ENCODE measurements around the gene FGF14. TPM values are rescaled to one million over a fixed set of nuclear protein-coding genes. Genes with fewer than 3 reads are reported as not detected.

The FGF14 gene
- total and polyA plus RNA-seq, 3 experiments from 2014 or later: not detected

DNA sequence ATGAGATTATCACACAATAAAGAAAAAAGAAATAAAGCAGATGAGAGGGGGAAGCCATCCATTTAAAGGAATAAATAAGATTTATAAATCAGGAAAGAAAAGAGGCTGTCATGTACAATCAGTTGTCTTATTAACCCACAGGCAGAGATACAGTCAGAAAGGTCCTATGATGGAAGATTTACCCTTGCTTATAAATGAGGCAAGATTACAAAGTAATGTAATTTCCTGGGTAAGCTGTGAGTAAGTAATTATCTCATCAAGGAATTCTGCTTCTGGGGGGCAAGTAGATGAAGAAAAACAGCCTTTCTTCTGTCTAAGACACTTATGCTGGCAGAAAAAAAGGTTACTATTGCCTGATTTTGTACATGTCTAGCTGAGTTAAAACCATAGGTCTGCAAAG lies 146.4 kb downstream of the FGF14 start:
- ChIA-PET CTCF (no interaction called here), POLR2A (no interaction called here)
- H3K9me3 ChIP-seq (ENCODE audit: low read length): no peaks in the 10 kb centered on the region
- H3K4me3 ChIP-seq (ENCODE audit: low read length): no peak overlapping the region
- no peak for DNase-seq
- no peaks in the 10 kb centered on the region for H3K4me1 ChIP-seq (ENCODE audit: insufficient read depth, low read length)
- Mint-ChIP-seq H3K4me1 (no peaks in the 10 kb centered on the region), H3K27ac (no peak overlapping the region), H3K36me3 (no peaks in the 10 kb centered on the region), H3K9me3 (peaks cover 0 to 11% (median 6%) of the 10 kb centered on the region in 5 donors), H3K4me3 (no peak overlapping the region), H3K27me3 (peaks cover 0 to 1% of the 10 kb centered on the region in 2 donors)
- no peak overlapping the region for H3K27ac ChIP-seq (ENCODE audit: low read depth, low read length)
- H3K36me3 ChIP-seq (ENCODE audit: insufficient read depth, low read length): no peaks in the 10 kb centered on the region
- no peaks in the 10 kb centered on the region for H3K27me3 ChIP-seq (ENCODE audit: insufficient read depth, low read length, poor library complexity, severe bottlenecking)

DNA sequence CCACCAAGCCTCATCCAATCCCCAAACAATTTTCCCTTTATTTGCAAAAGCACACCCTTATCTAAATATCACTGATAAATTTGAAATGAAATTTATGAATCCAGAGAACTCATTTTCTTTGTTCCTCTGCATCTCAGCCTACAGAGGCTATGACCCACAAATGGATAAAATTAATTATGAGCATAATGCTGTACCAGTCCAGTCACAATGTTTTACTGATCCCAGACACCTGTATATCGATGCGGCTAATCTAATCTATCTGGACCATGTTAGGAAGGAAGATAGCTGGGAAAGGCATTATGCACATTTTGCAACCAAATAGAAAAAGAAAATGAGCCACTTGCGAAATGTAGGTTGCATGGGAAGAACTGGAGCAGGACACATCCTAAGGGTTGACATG lies 150.0 kb downstream of the FGF14 start:
- Mint-ChIP-seq H3K9me3 (peaks cover 0 to 5% (median 2%) of the 10 kb centered on the region in 5 donors), H3K27me3 (no peaks in the 10 kb centered on the region), H3K27ac (no peak overlapping the region), H3K4me1 (no peaks in the 10 kb centered on the region), H3K36me3 (no peaks in the 10 kb centered on the region), H3K4me3 (no peak overlapping the region)
- Histone ChIP-seq H3K4me3 (ENCODE audit: low read length) (no peak overlapping the region), H3K36me3 (ENCODE audit: insufficient read depth, low read length) (no peaks in the 10 kb centered on the region), H3K9me3 (ENCODE audit: low read length) (no peaks in the 10 kb centered on the region), H3K27ac (ENCODE audit: low read depth, low read length) (no peak overlapping the region), H3K4me1 (ENCODE audit: insufficient read depth, low read length) (no peaks in the 10 kb centered on the region), H3K27me3 (ENCODE audit: insufficient read depth, low read length, poor library complexity, severe bottlenecking) (no peaks in the 10 kb centered on the region)
- DNase-seq: no peak
- CTCF ChIA-PET: no interaction called here
- POLR2A ChIA-PET: no interaction called here

DNA sequence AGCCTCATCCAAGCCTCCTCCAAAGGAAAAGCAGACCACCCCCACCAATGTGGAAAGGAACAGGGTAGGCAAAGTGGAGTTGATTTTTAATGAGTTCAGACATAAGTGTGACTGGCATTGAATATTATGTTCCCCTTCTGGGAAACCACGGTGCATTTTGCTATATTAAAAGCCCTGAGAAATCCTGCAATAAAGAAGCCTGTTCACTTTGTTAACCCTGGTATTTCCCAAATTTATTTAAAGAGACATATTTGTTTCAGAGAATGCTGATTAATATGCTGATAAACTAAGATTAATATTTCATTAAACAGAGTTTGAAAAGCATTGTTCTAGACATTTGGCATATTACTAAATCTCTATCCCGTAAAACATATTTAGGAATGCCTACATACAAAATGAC lies 151.4 kb downstream of the FGF14 start:
- ChIA-PET CTCF (no interaction called here), POLR2A (no interaction called here)
- H3K9me3 Mint-ChIP-seq: peaks cover 0 to 3% (median 0%) of the 10 kb centered on the region in 5 donors
- Histone ChIP-seq H3K9me3 (ENCODE audit: low read length) (no peaks in the 10 kb centered on the region), H3K36me3 (ENCODE audit: insufficient read depth, low read length) (no peaks in the 10 kb centered on the region), H3K27me3 (ENCODE audit: insufficient read depth, low read length, poor library complexity, severe bottlenecking) (no peaks in the 10 kb centered on the region), H3K4me3 (ENCODE audit: low read length) (no peak overlapping the region), H3K27ac (ENCODE audit: low read depth, low read length) (no peak overlapping the region), H3K4me1 (ENCODE audit: insufficient read depth, low read length) (no peaks in the 10 kb centered on the region)
- no peak overlapping the region for H3K4me3 Mint-ChIP-seq
- H3K4me1 Mint-ChIP-seq: no peaks in the 10 kb centered on the region
- DNase-seq: no peak
- H3K36me3 Mint-ChIP-seq: no peaks in the 10 kb centered on the region
- no peaks in the 10 kb centered on the region for H3K27me3 Mint-ChIP-seq
- no peak overlapping the region for H3K27ac Mint-ChIP-seq

DNA sequence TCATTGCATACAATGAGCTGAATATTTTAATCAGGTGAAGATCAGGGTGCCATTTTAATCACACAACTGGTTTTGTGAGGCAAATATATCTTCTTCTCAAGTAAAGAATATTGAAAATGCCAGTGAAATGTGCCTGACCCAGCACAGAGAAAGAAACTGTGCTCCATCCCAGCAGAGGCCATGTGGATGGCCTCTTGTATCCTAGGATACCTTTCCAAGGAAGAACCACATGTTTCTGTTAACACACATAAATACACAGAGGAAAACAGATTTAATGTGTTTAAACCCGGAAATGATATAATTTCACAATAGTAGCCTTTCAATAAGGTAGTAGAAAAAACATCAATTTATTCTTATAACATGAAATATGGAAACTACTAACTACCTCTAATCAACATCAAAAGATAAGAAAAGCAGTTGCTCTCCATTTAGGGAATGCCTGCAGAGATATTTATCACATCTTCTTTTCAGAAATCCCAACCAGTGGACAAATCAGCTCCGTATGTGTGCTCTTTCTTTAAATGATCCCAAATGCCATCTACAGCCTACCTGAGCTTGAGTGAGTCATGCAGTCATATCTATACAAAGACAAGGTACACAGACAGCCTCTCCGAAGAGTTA lies 157.1 kb downstream of the FGF14 start:
- DNase-seq: no peak
- no peaks in the 10 kb centered on the region for H3K9me3 ChIP-seq (ENCODE audit: low read length)
- H3K27ac Mint-ChIP-seq: no peak overlapping the region
- H3K27ac ChIP-seq (ENCODE audit: low read depth, low read length): no peak overlapping the region
- H3K27me3 ChIP-seq (ENCODE audit: insufficient read depth, low read length, poor library complexity, severe bottlenecking): no peaks in the 10 kb centered on the region
- H3K4me3 ChIP-seq (ENCODE audit: low read length): no peak overlapping the region
- H3K4me3 Mint-ChIP-seq: no peak overlapping the region
- ChIA-PET CTCF (no interaction called here), POLR2A (no interaction called here)
- no peaks in the 10 kb centered on the region for H3K9me3 Mint-ChIP-seq
- no peaks in the 10 kb centered on the region for H3K36me3 ChIP-seq (ENCODE audit: insufficient read depth, low read length)
- H3K4me1 ChIP-seq (ENCODE audit: insufficient read depth, low read length): no peaks in the 10 kb centered on the region
- no peaks in the 10 kb centered on the region for H3K27me3 Mint-ChIP-seq
- H3K4me1 Mint-ChIP-seq: no peaks in the 10 kb centered on the region
- H3K36me3 Mint-ChIP-seq: no peaks in the 10 kb centered on the region

DNA sequence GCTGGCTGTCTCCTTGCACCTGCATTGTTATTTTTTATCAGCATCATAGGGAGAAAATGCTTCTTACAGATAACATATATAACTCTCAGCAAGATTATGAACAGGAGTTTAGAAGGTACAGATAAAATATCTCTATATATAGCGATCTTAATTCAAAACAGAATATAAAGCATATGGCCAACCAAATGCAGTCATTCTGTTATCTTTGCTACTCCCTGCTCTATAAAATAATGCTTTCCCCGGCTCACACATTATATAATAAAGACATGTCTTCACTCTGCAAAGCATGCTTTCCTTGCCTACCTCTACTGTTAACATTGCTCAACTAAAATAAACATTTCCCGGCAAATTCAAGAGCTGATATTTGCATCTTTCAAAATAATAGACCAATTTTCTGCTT lies 161.7 kb downstream of the FGF14 start:
- no peak overlapping the region for H3K27ac ChIP-seq (ENCODE audit: low read depth, low read length)
- H3K36me3 Mint-ChIP-seq: no peaks in the 10 kb centered on the region
- no peaks in the 10 kb centered on the region for H3K4me1 Mint-ChIP-seq
- no peaks in the 10 kb centered on the region for H3K27me3 ChIP-seq (ENCODE audit: insufficient read depth, low read length, poor library complexity, severe bottlenecking)
- no peaks in the 10 kb centered on the region for H3K9me3 ChIP-seq (ENCODE audit: low read length)
- ChIA-PET POLR2A (no interaction called here), CTCF (no interaction called here)
- H3K4me3 ChIP-seq (ENCODE audit: low read length): no peak overlapping the region
- H3K4me1 ChIP-seq (ENCODE audit: insufficient read depth, low read length): no peaks in the 10 kb centered on the region
- H3K27me3 Mint-ChIP-seq: peaks cover 2 to 4% of the 10 kb centered on the region in 2 donors
- H3K27ac Mint-ChIP-seq: no peak overlapping the region
- no peak for DNase-seq
- H3K36me3 ChIP-seq (ENCODE audit: insufficient read depth, low read length): no peaks in the 10 kb centered on the region
- H3K4me3 Mint-ChIP-seq: no peak overlapping the region
- H3K9me3 Mint-ChIP-seq: peaks cover 0 to 4% (median 0%) of the 10 kb centered on the region in 5 donors

DNA sequence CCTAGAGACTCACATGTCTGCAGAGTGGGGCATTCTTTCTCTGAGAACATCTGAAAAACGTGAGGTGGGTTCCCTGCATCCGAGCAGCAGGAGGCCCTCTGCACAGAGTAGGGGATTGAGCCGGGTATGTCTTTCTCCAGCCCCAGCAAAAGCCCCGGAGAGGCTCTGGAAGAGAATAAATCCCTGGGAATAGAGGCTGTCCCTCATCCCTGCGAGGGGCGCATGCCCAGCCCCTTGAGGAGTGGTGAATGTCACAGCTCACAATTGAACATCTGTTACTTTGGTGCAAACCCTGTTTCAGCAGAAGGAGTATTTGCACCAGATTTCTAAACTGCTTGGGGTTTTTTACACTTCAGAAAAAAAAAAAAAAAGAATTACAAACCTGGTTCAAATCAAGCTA lies 164.6 kb downstream of the FGF14 start:
- Histone ChIP-seq H3K4me3 (ENCODE audit: low read length) (no peak overlapping the region), H3K27ac (ENCODE audit: low read depth, low read length) (no peak overlapping the region), H3K4me1 (ENCODE audit: insufficient read depth, low read length) (no peaks in the 10 kb centered on the region), H3K27me3 (ENCODE audit: insufficient read depth, low read length, poor library complexity, severe bottlenecking) (no peaks in the 10 kb centered on the region), H3K9me3 (ENCODE audit: low read length) (no peaks in the 10 kb centered on the region), H3K36me3 (ENCODE audit: insufficient read depth, low read length) (no peaks in the 10 kb centered on the region)
- Mint-ChIP-seq H3K36me3 (no peaks in the 10 kb centered on the region), H3K27ac (no peak overlapping the region), H3K9me3 (peaks cover 0 to 4% (median 0%) of the 10 kb centered on the region in 5 donors), H3K27me3 (peaks cover 2 to 11% of the 10 kb centered on the region in 2 donors), H3K4me3 (no peak overlapping the region), H3K4me1 (no peaks in the 10 kb centered on the region)
- CTCF ChIA-PET: no interaction called here
- no peak for DNase-seq
- POLR2A ChIA-PET: no interaction called here

DNA sequence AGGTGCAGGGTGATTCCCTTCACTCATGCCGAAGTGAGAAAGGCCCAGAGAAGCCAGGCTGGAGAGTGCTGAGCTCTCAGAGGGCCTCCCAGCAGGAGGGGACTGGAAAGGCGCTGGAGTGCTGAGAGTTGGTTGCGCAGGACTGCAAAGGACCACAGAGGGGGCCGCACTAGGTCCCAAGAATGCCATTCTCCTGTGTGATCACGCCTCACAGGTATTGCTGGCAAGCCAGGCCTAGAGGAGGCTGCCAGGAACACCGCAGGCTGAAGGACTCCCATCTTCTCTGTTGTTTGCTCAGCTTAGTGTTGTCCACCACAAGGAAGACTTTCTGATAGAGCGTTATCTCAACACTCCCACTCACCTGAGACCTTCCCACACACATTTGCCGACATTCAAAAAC lies 165.0 kb downstream of the FGF14 start:
- no peak overlapping the region for H3K27ac ChIP-seq (ENCODE audit: low read depth, low read length)
- ChIA-PET POLR2A (no interaction called here), CTCF (no interaction called here)
- H3K27ac Mint-ChIP-seq: no peak overlapping the region
- H3K4me3 Mint-ChIP-seq: no peak overlapping the region
- H3K36me3 ChIP-seq (ENCODE audit: insufficient read depth, low read length): no peaks in the 10 kb centered on the region
- H3K4me1 Mint-ChIP-seq: no peaks in the 10 kb centered on the region
- no peak overlapping the region for H3K4me3 ChIP-seq (ENCODE audit: low read length)
- no peaks in the 10 kb centered on the region for H3K9me3 ChIP-seq (ENCODE audit: low read length)
- H3K27me3 ChIP-seq (ENCODE audit: insufficient read depth, low read length, poor library complexity, severe bottlenecking): no peaks in the 10 kb centered on the region
- peaks cover 0 to 4% (median 0%) of the 10 kb centered on the region in 5 donors for H3K9me3 Mint-ChIP-seq
- no peak for DNase-seq
- no peaks in the 10 kb centered on the region for H3K4me1 ChIP-seq (ENCODE audit: insufficient read depth, low read length)
- H3K36me3 Mint-ChIP-seq: no peaks in the 10 kb centered on the region
- H3K27me3 Mint-ChIP-seq: peaks cover 2 to 11% of the 10 kb centered on the region in 2 donors

DNA sequence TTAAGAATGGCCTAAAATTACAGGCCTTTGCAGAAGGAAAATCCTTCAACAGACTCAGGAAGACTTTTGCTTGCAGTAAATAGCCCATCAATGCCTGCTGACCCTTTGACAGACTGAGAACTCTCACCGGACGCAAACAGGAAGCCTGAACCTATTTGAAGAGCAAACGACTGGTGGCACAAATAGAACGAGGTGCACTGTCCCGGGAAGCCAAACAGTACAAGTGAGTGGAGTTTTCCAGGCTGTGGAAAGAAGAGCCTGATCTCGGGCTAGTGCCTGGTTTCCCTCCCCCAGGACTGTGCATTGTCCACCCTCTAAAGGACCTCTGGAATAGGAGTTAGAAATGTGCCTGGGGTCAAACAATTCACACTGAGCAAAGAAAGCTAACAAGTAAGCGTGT lies 165.5 kb downstream of the FGF14 start:
- no peak overlapping the region for H3K4me3 ChIP-seq (ENCODE audit: low read length)
- Mint-ChIP-seq H3K4me3 (no peak overlapping the region), H3K27ac (no peak overlapping the region), H3K27me3 (peaks cover 2 to 11% of the 10 kb centered on the region in 2 donors), H3K36me3 (no peaks in the 10 kb centered on the region), H3K4me1 (no peaks in the 10 kb centered on the region), H3K9me3 (peaks cover 0 to 4% (median 0%) of the 10 kb centered on the region in 5 donors)
- no peaks in the 10 kb centered on the region for H3K36me3 ChIP-seq (ENCODE audit: insufficient read depth, low read length)
- POLR2A ChIA-PET: no interaction called here
- CTCF ChIA-PET: no interaction called here
- no peak for DNase-seq
- no peak overlapping the region for H3K27ac ChIP-seq (ENCODE audit: low read depth, low read length)
- H3K9me3 ChIP-seq (ENCODE audit: low read length): no peaks in the 10 kb centered on the region
- no peaks in the 10 kb centered on the region for H3K27me3 ChIP-seq (ENCODE audit: insufficient read depth, low read length, poor library complexity, severe bottlenecking)
- H3K4me1 ChIP-seq (ENCODE audit: insufficient read depth, low read length): no peaks in the 10 kb centered on the region

DNA sequence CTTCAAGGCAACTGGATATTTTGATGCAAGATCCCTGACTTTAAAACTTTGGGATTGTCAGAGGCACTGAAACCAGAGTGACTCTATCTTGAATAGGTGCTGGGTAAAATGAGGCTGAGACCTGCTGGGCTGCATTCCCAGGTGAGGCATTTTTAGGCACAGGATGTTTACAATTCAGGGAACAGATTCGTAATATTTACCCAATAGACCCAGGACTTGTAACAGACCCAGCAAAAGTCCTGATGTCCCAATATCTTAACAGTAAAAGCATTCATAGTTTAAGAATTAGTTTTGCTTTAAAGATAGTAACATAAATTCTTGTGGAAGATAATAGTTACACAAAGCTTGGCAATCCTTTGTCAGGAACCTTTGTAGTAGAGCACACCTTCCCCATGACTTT lies 166.2 kb downstream of the FGF14 start:
- Histone ChIP-seq H3K36me3 (ENCODE audit: insufficient read depth, low read length) (no peaks in the 10 kb centered on the region), H3K4me3 (ENCODE audit: low read length) (no peak overlapping the region), H3K27ac (ENCODE audit: low read depth, low read length) (no peak overlapping the region), H3K9me3 (ENCODE audit: low read length) (no peaks in the 10 kb centered on the region), H3K4me1 (ENCODE audit: insufficient read depth, low read length) (no peaks in the 10 kb centered on the region), H3K27me3 (ENCODE audit: insufficient read depth, low read length, poor library complexity, severe bottlenecking) (no peaks in the 10 kb centered on the region)
- H3K4me1 Mint-ChIP-seq: no peaks in the 10 kb centered on the region
- peaks cover 0 to 4% (median 0%) of the 10 kb centered on the region in 5 donors for H3K9me3 Mint-ChIP-seq
- ChIA-PET POLR2A (no interaction called here), CTCF (no interaction called here)
- H3K36me3 Mint-ChIP-seq: no peaks in the 10 kb centered on the region
- H3K27ac Mint-ChIP-seq: no peak overlapping the region
- peaks cover 2 to 11% of the 10 kb centered on the region in 2 donors for H3K27me3 Mint-ChIP-seq
- DNase-seq: no peak
- no peak overlapping the region for H3K4me3 Mint-ChIP-seq

Data from CD8-positive, alpha-beta memory T cell (primary cell).